PFSK-1 (cell line): ENCODE results near the gene ZNHIT1.

ENCODE experiments used
- REST ChIP-seq, 2 experiments: IDR thresholded peaks; 2 replicates each; pipeline versions ENCODE4 v1.6.1 to v1.8.0; 2011 to 2012; ENCODE audit warnings: low read depth in 2 of 2, low read length in 2 of 2, control low read depth in 1 of 2, inconsistent platforms in 1 of 2, mild to moderate bottlenecking in 1 of 2, moderate library complexity in 1 of 2; ENCODE audit not compliant: insufficient read depth in 1 of 2
- TAF1 ChIP-seq: IDR thresholded peaks from 2 replicates; pipeline ENCODE4 v1.6.1; 2012; ENCODE audit warnings: low read length, control low read depth, borderline replicate concordance; ENCODE audit not compliant: insufficient read depth

- no peak for TF ChIP-seq TAF1
- TF ChIP-seq REST (IDR thresholded peaks at IDR 0.05; ENCODE audit: insufficient read depth in 1 of 2, low read depth in 2 of 2, low read length in 2 of 2): no peak
Measured at GRCh38 chr7:101205901-101206664, 11.9 kb upstream of the ZNHIT1 start.
